Measurements from ENCODE around the gene ANKFN1.

Gene ANKFN1

DNA sequence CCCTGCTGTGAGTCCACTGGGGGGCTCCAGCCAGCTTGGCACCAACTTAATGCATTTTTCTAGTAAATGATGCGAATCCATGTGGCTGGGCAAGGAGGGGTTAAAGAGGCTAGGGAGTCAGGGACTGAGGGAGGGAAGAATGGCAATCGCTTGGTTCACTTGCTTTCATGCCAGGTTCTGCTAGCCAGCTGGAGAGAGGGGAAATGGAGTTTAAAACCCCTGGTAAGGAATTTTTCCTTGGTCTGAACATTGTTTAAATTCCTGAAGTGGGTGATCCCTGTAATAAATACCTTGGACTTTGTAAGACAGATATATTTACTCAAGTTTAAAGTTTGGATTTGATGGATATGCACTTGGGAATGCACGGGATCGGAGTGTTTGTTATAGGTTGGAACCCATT, 22.8 kb downstream of the ANKFN1 start:
- Histone ChIP-seq H3K4me3 (ENCODE audit: low read depth, low read length) (no peak overlapping the region), H3K27ac (no peak overlapping the region), H3K27me3 (replicated peaks) (no peaks in the 10 kb centered on the region), H3K36me3 (replicated peaks) (no peaks in the 10 kb centered on the region)
- no peak for DNase-seq
- TF ChIP-seq, protein P1, sequence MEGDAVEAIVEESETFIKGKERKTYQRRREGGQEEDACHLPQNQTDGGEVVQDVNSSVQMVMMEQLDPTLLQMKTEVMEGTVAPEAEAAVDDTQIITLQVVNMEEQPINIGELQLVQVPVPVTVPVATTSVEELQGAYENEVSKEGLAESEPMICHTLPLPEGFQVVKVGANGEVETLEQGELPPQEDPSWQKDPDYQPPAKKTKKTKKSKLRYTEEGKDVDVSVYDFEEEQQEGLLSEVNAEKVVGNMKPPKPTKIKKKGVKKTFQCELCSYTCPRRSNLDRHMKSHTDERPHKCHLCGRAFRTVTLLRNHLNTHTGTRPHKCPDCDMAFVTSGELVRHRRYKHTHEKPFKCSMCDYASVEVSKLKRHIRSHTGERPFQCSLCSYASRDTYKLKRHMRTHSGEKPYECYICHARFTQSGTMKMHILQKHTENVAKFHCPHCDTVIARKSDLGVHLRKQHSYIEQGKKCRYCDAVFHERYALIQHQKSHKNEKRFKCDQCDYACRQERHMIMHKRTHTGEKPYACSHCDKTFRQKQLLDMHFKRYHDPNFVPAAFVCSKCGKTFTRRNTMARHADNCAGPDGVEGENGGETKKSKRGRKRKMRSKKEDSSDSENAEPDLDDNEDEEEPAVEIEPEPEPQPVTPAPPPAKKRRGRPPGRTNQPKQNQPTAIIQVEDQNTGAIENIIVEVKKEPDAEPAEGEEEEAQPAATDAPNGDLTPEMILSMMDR (IDR thresholded peaks at IDR 0.05; ENCODE audit: low read depth, low read length, missing control alignments): peak; percentile 2
- in situ Hi-C loops (cut with HindIII; ENCODE audit: low pct_ligation_motif_present, low sequenced_read_pairs): no loop called here

DNA sequence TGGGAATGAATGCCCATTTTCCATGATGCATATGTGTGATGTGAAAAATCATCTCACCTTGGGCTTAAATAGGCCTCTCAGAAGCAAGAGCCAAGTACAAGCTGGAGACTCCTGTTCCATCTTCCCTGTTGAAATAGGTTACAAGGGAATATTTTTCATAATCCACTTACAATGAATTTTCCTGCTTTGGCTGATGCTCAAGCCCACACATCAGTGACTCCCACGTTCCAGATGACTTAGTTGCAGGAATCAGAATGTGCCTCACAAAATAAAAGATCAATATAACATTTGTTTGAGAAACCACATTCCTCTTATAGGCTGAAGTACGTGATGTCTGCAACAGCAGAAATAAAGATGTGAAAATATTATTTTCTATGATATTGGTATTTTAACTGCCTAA, 24.1 kb downstream of the ANKFN1 start:
- TF ChIP-seq, protein P1 (IDR thresholded peaks at IDR 0.05; ENCODE audit: low read depth, low read length, missing control alignments): no peak
- H3K27ac ChIP-seq: no peak overlapping the region
- DNase-seq: no peak
- in situ Hi-C loops (cut with HindIII; ENCODE audit: low pct_ligation_motif_present, low sequenced_read_pairs): no loop called here
- H3K36me3 ChIP-seq (replicated peaks): no peaks in the 10 kb centered on the region
- no peaks in the 10 kb centered on the region for H3K27me3 ChIP-seq (replicated peaks)
- no peak overlapping the region for H3K4me3 ChIP-seq (ENCODE audit: low read depth, low read length)

DNA sequence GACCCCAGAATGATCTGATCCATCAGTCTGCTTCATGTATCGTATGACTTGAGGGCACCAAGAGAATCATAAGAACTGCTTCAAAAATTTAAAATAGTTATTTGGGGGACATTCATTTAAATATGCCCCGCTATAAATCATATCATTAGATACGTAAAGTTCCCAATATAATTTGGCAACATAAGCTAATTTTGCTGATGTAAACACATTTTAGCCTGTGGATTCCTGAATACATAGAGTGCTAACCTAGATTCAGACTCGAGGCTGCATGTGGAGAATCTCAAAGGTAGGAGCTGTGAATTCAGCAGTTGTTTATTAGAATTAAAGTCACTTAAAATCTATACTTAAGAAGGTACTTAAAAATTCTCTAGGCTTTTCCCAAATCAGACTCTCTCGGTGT, 24.9 kb downstream of the ANKFN1 start:
- H3K36me3 ChIP-seq (replicated peaks): no peaks in the 10 kb centered on the region
- TF ChIP-seq, protein P1 (IDR thresholded peaks at IDR 0.05; ENCODE audit: low read depth, low read length, missing control alignments): no peak
- no peaks in the 10 kb centered on the region for H3K27me3 ChIP-seq (replicated peaks)
- H3K27ac ChIP-seq: no peak overlapping the region
- in situ Hi-C loops (cut with HindIII; ENCODE audit: low pct_ligation_motif_present, low sequenced_read_pairs): no loop called here
- no peak for DNase-seq
- H3K4me3 ChIP-seq (ENCODE audit: low read depth, low read length): no peak overlapping the region

DNA sequence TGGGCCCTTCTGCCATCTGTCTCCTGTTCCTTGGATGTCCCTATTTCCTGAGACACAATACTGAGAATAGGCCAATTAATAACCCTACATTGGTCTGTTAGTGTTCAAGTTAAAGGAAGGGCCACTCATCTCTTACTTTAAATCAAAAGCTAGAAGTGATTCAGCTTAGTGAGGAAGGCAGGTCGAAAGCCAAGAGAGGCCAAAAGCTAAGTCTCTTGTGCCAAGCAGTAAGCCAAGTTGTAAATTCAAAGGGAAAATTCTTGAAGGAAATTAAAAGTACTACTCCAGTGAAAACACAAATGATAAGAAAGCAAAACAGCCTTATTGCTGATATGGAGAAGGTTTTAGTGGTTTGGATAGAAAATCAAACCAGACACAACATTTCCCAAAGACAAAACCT, 28.8 kb downstream of the ANKFN1 start:
- in situ Hi-C loops (cut with HindIII; ENCODE audit: low pct_ligation_motif_present, low sequenced_read_pairs): no loop called here
- TF ChIP-seq, protein P1 (IDR thresholded peaks at IDR 0.05; ENCODE audit: low read depth, low read length, missing control alignments): no peak
- Histone ChIP-seq H3K27ac (no peak overlapping the region), H3K4me3 (ENCODE audit: low read depth, low read length) (no peak overlapping the region), H3K36me3 (replicated peaks) (no peaks in the 10 kb centered on the region), H3K27me3 (replicated peaks) (no peaks in the 10 kb centered on the region)
- DNase-seq: no peak

DNA sequence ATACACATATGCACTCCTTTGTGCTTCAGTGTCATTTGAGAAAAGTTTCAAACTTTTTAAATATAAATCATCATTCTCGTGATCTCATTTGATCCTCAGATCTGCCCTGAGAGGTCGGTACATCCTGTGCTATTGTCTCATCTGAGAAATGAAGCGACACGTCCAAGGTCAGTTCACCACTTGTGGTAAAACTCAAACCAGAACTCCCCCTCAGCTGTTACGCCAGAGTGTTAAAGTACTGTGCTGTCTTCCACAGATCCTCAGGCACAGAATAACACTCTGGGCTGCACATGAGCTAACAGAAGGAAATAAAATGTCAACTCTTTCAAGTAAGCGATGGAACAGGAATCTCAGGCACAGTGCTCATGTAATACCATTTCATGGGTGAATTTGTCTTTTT, 31.4 kb downstream of the ANKFN1 start:
- in situ Hi-C loops (cut with HindIII; ENCODE audit: low pct_ligation_motif_present, low sequenced_read_pairs): no loop called here
- Histone ChIP-seq H3K27me3 (replicated peaks) (no peaks in the 10 kb centered on the region), H3K36me3 (replicated peaks) (no peaks in the 10 kb centered on the region), H3K4me3 (ENCODE audit: low read depth, low read length) (no peak overlapping the region), H3K27ac (no peak overlapping the region)
- TF ChIP-seq, protein P1 (IDR thresholded peaks at IDR 0.05; ENCODE audit: low read depth, low read length, missing control alignments): no peak
- DNase-seq: no peak

DNA sequence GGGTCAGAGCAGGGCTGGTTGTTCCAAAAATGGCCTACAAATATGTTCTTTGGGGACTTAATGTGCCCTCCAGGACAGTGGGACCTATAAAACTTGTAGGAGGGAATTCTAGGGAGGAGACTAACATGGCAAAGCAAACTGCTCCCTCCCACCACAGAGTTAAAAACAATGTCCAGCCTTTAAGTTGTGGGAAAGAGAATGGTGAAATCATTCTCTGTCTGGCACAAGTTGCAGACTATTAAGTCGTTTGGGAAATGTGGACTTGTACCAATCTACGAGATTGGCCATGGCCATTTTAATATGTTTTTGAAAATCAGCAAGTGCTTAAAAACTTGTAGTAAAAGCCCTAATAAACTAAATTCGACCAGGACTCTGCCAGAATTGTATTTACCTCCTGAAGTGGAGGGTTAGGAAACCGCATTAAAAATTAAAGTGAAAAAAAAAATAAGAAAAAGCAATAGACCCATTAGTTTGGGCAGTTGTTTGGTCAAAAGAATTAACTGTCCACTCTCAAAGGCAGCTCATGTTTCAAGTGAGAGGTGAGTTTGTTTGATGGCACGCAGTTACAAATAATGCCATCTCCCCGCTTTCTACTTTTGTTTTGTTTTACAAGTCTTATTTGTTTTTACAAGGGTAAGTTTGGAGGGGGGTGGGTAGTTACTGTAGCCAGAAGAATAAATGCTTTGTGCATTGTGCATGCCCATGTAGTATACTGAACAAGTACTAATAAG, 32.4 kb downstream of the ANKFN1 start:
- H3K27ac ChIP-seq: peak overlapping the region; percentile 71
- in situ Hi-C loops (cut with HindIII; ENCODE audit: low pct_ligation_motif_present, low sequenced_read_pairs): no loop called here
- no peak overlapping the region for H3K4me3 ChIP-seq (ENCODE audit: low read depth, low read length)
- DNase-seq: no peak
- H3K36me3 ChIP-seq (replicated peaks): no peaks in the 10 kb centered on the region
- H3K27me3 ChIP-seq (replicated peaks): no peaks in the 10 kb centered on the region
- TF ChIP-seq, protein P1 (IDR thresholded peaks at IDR 0.05; ENCODE audit: low read depth, low read length, missing control alignments): no peak
